ENCODE results near the gene TPO. TPM values are rescaled to one million over a fixed set of nuclear protein-coding genes. Genes with fewer than 3 reads are reported as not detected.

The TPO gene
- polyA plus RNA-seq, 3 donors = not detected

GRCh38 chr2:1541819-1542475 lies 128.7 kb downstream of the TPO start:
- Histone ChIP-seq H3K9ac (ENCODE audit: insufficient read depth, low read length, poor library complexity, severe bottlenecking) (no peak overlapping the region), H3K4me2 (replicated peaks; ENCODE audit: extremely low read depth, low read length, poor library complexity, severe bottlenecking) (no peak overlapping the region), H3K4me3 (replicated peaks in 1 of 3; ENCODE audit: low read depth in 2 of 3, low read length in 3 of 3) (no peak overlapping the region), H3K9me3 (replicated peaks in 1 of 2; ENCODE audit: control insufficient read depth in 1 of 2, insufficient read depth in 1 of 2, low read length in 2 of 2) (peaks cover 0 to 4% of the 10 kb centered on the region in 2 donors), H2AFZ (ENCODE audit: insufficient read depth, low read depth, low read length, poor library complexity, severe bottlenecking) (no peak overlapping the region), H3K27ac (ENCODE audit: low read depth in 1 of 2, low read length in 2 of 2) (no peak overlapping the region), H3K36me3 (replicated peaks in 1 of 2; ENCODE audit: control insufficient read depth in 1 of 2, insufficient read depth in 2 of 2, low read length in 2 of 2) (no peaks in the 10 kb centered on the region), H4K20me1 (ENCODE audit: insufficient read depth, low read length) (no peaks in the 10 kb centered on the region), H3K4me1 (ENCODE audit: control insufficient read depth in 1 of 2, insufficient read depth in 2 of 2, low read length in 2 of 2) (no peaks in the 10 kb centered on the region), H3K27me3 (ENCODE audit: control insufficient read depth in 2 of 2, insufficient read depth in 2 of 2, low read length in 2 of 2) (no peaks in the 10 kb centered on the region), H3K79me2 (ENCODE audit: insufficient read depth, low read length) (no peaks in the 10 kb centered on the region)
- WGBS (ENCODE audit: insufficient coverage) = 78% methylated on average over 14 of the region's 16 CpGs
- no peak for DNase-seq
- Mint-ChIP-seq H3K27me3 (ENCODE audit: low read depth in 3 of 3) (peaks cover 0 to 7% (median 0%) of the 10 kb centered on the region in 3 donors), H3K27ac (no peak overlapping the region), H3K9me3 (no peaks in the 10 kb centered on the region), H3K4me1 (no peaks in the 10 kb centered on the region), H3K4me3 (no peak overlapping the region), H3K36me3 (no peaks in the 10 kb centered on the region)
- TF ChIP-seq CTCF (IDR thresholded peaks at IDR 0.05) = no peak
- intact Hi-C loops (cut with micrococcal nuclease) = no loop called here

- Mint-ChIP-seq H3K9me3 (no peaks in the 10 kb centered on the region), H3K4me3 (no peak overlapping the region), H3K4me1 (no peaks in the 10 kb centered on the region), H3K27me3 (ENCODE audit: low read depth in 3 of 3) (peaks cover 0 to 7% (median 2%) of the 10 kb centered on the region in 3 donors), H3K27ac (no peak overlapping the region), H3K36me3 (no peaks in the 10 kb centered on the region)
- no peak for DNase-seq
- 93% methylated on average over 9 of the region's 11 CpGs for WGBS (ENCODE audit: insufficient coverage)
- intact Hi-C loops (cut with micrococcal nuclease) = no loop called here
- Histone ChIP-seq H3K79me2 (ENCODE audit: insufficient read depth, low read length) (no peaks in the 10 kb centered on the region), H4K20me1 (ENCODE audit: insufficient read depth, low read length) (no peaks in the 10 kb centered on the region), H3K27me3 (ENCODE audit: control insufficient read depth in 2 of 2, insufficient read depth in 2 of 2, low read length in 2 of 2) (no peaks in the 10 kb centered on the region), H3K4me1 (ENCODE audit: control insufficient read depth in 1 of 2, insufficient read depth in 2 of 2, low read length in 2 of 2) (no peaks in the 10 kb centered on the region), H2AFZ (ENCODE audit: insufficient read depth, low read depth, low read length, poor library complexity, severe bottlenecking) (no peak overlapping the region), H3K27ac (ENCODE audit: low read depth in 1 of 2, low read length in 2 of 2) (no peak overlapping the region), H3K4me2 (replicated peaks; ENCODE audit: extremely low read depth, low read length, poor library complexity, severe bottlenecking) (no peak overlapping the region), H3K9ac (ENCODE audit: insufficient read depth, low read length, poor library complexity, severe bottlenecking) (no peak overlapping the region), H3K4me3 (replicated peaks in 1 of 3; ENCODE audit: low read depth in 2 of 3, low read length in 3 of 3) (no peak overlapping the region), H3K9me3 (replicated peaks in 1 of 2; ENCODE audit: control insufficient read depth in 1 of 2, insufficient read depth in 1 of 2, low read length in 2 of 2) (no peaks in the 10 kb centered on the region), H3K36me3 (replicated peaks in 1 of 2; ENCODE audit: control insufficient read depth in 1 of 2, insufficient read depth in 2 of 2, low read length in 2 of 2) (no peaks in the 10 kb centered on the region)
- TF ChIP-seq CTCF (IDR thresholded peaks at IDR 0.05) = no peak
These were observed 129.7 kb downstream of the TPO start for GRCh38 chr2:1542971-1543370.

Measured in CD14-positive monocyte (primary cell).